GM10847 (cell line): ENCODE measurements around the gene SULF2.

Experiments
- POLR2A ChIP-seq: IDR thresholded peaks from 2 replicates; pipeline ENCODE4 v1.6.1; 2011; ENCODE audit not compliant: insufficient read length; ENCODE audit errors: extremely low read depth

The SULF2 gene

DNA sequence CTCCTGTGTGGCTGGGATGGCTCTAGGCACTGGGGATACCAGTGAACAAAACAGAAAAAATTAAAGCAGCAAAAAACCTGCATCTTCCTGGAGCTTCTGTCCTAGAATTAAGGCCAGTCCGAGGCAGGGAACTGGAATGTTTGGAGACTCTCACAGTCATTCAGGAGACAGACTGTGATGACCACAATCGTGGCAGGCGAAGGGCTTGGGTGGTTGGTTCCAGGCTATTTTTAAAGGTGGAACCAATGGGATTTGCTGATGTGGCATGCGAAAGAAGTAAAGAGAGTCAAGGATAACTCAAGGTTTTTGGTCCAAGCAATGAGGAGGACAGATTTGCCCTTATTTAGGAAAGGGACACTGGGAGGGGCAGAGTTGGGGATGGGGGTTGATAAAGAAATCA is 66.9 kb downstream of the SULF2 start:
- TF ChIP-seq POLR2A: no peak

DNA sequence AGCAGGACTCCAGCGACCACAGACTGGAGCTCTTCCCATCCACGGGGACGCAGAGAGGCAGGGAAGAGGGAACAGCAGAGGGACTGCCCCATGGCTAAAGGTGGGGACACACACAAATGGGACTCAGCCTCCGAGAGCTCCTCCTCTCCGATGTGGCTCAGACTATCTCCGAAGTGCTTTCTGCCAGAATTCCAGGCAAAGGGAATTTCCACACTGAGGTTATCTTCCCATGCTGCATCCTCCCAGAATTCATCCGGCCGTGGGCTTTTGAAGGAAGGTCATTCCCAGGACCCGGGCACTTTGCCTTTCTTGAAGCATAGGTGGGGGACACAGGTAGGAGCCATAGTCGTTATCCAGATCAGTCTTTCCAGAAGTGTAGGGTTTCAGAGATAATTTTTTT is 67.9 kb downstream of the SULF2 start:
- TF ChIP-seq POLR2A: no peak

DNA sequence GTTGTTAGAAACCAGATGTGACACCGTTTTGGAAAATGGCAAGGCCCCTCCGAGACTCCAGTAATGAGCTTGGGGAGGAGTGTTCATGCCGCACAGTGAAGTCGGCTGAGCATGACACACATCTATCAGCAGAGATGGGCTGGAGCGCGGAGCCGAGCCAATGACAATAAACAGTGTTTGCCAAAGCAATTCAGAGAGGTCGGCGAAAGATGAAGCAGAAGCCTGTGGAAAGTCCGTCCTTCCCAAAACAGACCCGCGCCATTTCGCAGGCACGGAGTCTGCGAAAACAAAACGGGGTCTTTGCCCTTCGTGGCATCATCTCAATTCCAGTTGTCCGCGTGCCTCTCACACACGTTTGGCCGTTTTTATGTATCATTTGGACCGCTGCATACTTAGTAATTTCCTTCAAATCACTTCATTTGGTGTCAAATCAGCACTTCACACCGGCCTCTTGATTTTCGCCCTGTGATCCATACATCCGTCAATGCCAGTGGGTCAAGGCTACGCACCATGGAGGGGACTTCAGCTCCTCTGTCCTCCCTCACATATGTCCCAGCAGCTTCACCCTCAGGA is 71.3 kb downstream of the SULF2 start:
- no peak for TF ChIP-seq POLR2A

DNA sequence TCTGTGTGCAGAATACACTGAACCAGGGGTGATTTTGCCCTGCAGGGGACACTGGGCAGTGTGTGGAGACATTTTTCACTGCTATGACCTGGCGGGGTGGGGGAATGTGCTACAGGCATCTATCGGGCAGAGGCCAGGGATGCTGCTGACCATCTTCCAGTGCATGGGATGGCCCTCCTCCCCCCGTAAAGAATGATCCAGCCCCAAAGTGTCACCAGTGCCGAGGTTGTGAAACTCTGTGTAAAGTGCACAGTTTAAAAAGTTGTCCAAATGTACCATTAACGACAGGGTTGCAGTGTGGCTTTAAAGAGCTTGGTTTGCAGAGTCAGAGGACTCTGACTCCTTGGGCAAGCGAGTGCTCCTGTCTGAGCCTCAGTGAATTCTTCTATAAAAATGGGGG is 72.1 kb downstream of the SULF2 start:
- no peak for TF ChIP-seq POLR2A

DNA sequence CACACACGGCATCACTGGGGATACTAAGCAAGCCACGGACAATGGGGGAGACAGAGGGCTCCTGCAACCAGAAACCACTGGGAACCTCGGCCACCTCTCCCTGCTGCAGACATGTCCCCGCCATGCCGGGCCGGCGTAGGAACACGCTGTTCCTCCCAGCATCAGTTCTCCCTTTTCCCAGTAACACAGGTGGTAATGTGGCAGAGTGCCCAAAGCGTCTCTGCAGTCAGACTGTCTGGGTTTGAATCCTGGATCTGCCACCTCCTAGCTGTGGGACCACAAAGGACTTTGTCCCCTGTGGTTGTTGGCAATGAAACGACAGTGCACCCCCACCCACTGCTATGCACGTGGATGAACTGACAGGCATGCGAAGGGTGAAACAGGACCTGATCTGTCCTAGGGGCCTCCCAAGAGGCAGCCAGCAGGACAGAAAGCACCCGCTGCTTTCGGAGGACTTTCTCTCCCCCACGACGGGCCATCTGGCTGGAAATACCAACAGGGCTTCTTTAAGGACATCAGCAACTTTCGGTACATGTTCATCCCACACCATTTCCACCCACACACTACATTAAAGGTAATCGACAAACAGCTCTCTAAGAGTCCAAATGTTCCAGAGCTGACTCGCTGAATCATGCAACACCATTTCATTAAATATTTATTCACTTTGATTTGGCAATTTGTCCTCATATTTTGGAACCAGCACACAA is 74.1 kb downstream of the SULF2 start:
- no peak for TF ChIP-seq POLR2A

DNA sequence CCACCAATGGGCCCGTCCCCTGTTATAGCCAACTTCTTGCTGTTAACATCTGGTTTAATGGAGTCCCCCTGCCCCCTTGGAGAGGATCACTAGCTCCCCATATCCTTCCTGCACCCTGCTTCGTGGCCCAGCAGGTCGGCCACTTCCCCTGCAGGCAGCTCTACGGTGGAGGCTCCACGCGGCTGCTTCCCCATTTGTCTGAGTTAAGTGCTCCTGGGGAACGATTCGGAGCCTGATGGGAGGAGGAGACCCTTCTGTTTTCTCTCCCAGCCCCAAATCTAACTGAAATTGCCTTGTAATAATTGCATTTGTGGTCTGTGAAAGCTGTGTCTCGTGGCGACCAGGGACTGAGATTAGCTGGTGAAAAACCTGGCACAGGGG is 74.6 kb downstream of the SULF2 start:
- TF ChIP-seq POLR2A: no peak

DNA sequence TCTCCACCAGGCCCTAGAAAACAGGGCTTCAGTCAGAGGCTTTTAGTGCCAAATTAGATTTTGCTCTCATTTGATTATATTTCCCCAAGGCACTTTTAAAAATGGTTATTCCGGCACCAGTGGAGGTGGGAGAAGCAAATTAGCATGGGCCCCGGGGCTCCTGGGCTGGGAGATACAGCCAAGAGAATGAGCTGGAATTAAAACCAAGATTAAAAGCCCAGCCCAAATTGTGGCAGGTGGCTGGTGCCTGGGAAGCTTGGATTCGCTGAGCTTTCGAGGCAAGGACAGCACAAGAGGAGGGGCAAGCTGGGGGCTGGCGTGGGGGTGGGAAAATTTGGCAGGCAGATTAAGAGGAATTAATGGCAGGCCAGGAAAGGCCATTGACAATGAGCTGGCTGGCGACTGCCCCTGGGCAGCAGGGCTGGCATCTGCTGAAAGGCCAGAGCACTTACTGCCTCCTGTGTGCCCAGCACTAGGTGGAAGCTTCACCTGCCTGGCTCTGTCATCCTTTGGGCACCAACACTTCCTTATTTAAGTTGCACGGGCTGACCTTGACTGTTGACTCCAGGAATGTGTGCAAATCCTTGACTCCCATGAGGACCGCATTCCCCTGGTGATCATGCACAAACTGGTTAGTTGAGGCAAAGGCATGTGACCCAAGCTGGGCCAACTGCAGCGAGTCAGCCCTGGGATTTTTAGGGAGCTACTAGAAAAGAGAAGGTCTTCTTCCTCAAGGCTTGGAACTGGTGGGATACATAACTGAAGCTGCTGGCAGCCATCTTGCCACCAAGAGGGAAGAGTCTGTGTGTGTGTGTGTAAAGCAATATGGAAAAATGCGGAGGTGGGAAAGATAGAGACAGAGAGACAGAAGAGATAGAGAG is 76.1 kb downstream of the SULF2 start:
- TF ChIP-seq POLR2A: no peak

DNA sequence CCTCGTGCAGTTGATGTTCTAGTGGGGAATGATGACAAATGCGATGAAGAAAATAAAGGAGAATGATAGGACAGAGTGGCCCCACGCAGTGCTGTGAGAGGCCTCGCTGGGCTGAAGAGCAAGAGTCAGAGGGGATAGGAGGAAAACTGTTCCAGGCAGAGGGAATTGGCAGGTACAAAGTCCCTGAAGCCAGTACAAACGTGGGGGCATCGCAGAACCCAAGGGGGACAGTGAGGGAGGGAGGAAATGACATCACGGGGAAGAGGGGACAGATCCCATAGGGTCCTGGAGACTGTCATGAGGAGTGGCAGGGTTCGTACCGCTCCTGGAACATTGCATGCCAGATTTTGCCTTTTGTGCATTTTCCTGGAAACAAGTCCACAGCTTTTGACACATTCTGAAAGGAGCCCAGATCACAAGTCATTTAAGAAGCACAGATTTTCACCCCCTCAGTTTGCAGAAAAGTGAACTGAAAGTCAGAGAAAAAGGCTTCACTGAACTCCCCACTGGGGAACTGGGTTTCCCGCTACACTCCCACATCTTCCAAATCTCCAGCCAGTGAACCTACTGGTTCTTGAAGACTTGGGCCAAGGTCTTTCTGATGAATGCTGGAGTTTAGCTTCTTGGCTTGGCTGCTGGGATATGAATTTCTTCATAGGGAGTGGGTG is 77.0 kb downstream of the SULF2 start:
- TF ChIP-seq POLR2A: no peak

DNA sequence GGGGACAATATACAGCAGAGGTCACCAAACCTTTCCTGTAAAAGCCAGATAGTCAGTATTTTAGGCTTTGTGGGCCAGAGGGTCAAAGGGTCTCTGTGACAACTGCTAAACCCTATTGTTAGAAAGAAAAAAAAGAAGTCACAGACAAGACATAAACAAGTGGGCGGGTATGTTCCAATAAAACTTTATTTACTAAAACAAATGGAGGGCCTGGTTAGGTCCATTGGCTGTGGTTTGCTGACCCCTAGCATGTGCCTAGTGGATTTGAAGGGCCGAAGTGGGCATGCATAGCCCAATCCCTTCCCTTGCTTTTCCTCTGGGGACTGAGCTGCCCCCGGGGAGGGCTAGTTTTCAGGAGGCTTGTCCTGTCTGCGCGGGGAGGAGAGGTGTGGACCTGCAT is 78.9 kb downstream of the SULF2 start:
- no peak for TF ChIP-seq POLR2A

DNA sequence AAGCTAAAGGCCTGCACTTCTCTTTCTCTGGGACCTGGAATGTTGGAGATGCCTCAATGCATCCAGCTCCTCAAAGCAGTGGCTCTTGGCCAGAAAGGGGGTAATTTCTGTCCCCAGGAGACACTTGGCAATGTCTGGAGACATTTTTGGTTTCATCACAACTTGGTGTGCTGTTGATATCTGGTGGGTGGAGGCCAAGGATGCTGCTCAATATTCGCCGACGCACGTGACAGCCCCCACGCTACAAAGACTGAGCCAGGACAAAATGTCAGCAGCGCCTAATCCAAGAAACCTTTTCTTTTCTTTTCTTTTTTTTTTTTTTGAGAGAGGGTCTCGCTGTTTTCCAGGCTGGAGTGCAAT is 79.8 kb downstream of the SULF2 start:
- no peak for TF ChIP-seq POLR2A

DNA sequence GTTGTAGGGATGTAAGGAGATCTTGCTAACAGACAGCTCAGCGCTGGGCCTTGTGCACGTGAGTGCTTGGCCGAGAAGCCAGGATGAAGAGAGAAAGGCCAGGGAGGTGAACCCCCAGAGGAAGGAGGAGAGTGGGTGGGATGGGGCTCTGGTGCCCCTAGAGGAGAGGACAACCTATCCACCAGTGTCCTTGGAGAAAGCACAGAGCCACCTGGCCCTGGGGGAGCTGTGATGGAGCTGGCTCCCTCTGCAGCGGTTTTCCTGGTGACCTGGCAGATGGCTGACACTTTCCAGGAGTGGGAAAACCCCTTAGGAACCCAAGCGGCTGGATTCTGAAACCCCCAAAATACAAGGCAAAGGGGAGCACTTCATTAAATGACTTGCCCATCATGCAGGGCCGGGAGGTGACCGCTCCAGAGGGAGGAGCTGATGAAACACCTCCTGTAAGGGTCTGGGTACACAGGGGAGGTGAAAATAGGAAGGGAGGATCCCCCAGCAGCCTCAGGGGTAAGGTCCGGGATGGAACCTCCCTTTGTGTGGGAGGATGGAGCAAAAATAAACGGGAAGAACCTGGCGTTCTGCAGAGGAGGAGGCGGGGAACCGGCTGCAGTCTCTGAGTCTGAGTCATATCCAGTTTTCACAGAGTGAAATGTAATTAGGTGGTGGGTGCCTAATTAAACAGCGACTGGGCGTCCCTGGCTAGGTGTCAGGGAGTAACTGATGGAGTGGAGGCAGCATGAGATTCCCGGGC is 80.4 kb downstream of the SULF2 start:
- no peak for TF ChIP-seq POLR2A

DNA sequence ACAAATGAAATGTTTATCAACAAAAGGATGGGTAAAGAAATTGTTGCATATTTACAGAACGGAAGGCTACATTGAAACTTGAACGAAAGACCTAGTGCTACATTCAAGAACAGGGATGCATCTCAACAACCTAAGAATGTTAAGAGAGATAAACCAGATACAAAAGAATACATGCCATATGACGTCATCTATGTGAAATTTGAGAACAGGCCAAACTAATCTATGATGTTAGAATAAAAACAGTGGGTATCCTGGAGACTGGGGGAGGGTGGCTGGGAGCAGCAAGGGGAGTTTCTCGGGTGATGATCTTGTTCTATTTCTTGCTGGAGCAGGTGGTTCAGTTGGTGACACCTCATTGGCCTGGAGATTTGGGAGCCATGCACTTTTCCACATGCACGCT is 81.5 kb downstream of the SULF2 start:
- TF ChIP-seq POLR2A: no peak

DNA sequence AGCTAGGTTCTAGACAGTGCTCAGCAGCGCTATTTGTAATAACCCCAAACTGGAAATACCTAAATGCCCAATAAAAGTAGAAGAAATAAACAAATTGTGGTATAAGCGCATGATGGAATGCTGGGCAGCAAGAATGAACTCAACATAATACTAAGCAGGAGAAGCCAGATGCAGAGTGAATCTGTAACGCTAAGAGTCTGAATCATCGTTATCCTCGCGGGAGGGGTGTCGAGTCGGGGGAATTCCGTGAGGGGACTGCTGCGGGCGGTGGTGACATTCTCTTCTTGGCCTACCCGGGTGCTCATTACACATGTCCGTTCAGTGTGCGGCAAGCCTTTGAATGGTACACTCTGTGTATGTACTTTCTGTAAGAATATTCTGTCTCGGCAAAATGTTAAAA is 83.7 kb downstream of the SULF2 start:
- TF ChIP-seq POLR2A: no peak

DNA sequence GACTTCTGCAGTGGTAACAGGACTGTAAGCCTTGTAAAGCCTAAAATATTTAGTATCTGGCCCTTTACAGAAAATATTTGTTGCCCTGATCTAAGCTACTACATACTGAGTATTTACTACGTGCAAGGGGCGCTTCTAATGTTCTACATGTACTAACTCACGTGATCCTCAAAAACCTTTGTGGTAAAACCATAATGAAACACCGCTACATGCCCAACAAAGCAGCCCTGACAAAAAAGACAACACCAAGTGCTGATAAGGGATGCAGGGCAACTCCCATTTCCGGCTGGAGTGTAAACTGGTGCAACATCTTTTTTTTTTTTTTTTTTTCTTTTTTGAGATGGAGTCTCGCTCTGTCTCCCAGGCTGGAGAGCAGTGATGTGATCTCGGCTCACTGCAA is 85.0 kb downstream of the SULF2 start:
- no peak for TF ChIP-seq POLR2A

DNA sequence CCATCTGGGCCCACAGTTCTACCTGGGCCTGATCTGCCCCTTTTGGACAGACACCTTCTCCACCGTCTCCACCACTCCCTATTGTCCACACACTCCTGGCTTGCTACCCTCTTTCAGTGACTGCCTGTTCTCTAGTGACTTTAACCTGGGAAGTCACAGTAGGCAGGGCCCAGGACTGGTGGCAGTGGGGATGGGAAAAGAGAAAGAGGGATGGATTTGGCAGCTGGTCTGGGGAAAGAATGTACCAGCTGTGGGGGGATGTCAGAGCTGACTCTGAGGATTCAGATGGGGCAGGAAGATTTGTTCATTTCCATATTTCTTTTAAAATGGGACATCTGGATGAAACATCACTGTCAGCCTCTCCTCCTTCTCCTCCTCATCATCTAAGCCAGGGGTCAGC is 85.5 kb downstream of the SULF2 start:
- TF ChIP-seq POLR2A: no peak
